Progenitor cell of endocrine pancreas (in vitro differentiated cells): ENCODE data around the gene PRPF39. TPM values are rescaled to one million over a fixed set of nuclear protein-coding genes. Genes with fewer than 3 reads are reported as not detected.

Experiments used
- DNase-seq: peaks from one replicate; pipeline ENCODE4 v3.0.0; 2021; ENCODE audit warnings: low spot score; ENCODE audit not compliant: unreplicated experiment
- H3K27ac Mint-ChIP-seq: 2 replicates; pipeline ENCODE4 v1.8.0; 2021; ENCODE audit warnings: mild to moderate bottlenecking, moderate library complexity, mixed read lengths
- H3K27me3 Mint-ChIP-seq: 2 replicates; pipeline ENCODE4 v1.8.0; 2021; ENCODE audit warnings: mixed read lengths
- H3K36me3 Mint-ChIP-seq: 2 replicates; pipeline ENCODE4 v1.8.0; 2022; ENCODE audit warnings: mixed read lengths; ENCODE audit not compliant: insufficient read depth
- H3K4me1 Mint-ChIP-seq: 2 replicates; pipeline ENCODE4 v1.8.0; 2021; ENCODE audit warnings: low read depth, mixed read lengths
- H3K4me3 Mint-ChIP-seq: 2 replicates; pipeline ENCODE4 v1.8.0; 2021; ENCODE audit warnings: low read depth, mild to moderate bottlenecking, moderate library complexity, mixed read lengths
- H3K9me3 Mint-ChIP-seq: 2 replicates; pipeline ENCODE4 v1.8.0; 2021; ENCODE audit warnings: low read depth, mixed read lengths
- total RNA-seq: library from RNA; stranded (reverse); gene quantifications from 2 replicates; pipeline ENCODE4 v1.2.1, GENCODE V29; 2021
- TF ChIP-seq, protein P1 (sequence below): fragments of 200-600 bp; sonication (generic); IDR thresholded peaks from one replicate; pipeline ENCODE4 v1.5.0; 2021; ENCODE audit warnings: antibody characterized with exemption, mild to moderate bottlenecking; ENCODE audit not compliant: unreplicated experiment

PRPF39 gene
- total RNA-seq, 1 donor from 2014 or later = 66.8 TPM

GRCh38 chr14:45066667-45067066, 17.2 kb upstream of the PRPF39 start:
- no peak for DNase-seq
- peaks cover 11% of the 10 kb centered on the region for H3K36me3 Mint-ChIP-seq
- H3K4me3 Mint-ChIP-seq = no peak overlapping the region
- TF ChIP-seq, protein P1, sequence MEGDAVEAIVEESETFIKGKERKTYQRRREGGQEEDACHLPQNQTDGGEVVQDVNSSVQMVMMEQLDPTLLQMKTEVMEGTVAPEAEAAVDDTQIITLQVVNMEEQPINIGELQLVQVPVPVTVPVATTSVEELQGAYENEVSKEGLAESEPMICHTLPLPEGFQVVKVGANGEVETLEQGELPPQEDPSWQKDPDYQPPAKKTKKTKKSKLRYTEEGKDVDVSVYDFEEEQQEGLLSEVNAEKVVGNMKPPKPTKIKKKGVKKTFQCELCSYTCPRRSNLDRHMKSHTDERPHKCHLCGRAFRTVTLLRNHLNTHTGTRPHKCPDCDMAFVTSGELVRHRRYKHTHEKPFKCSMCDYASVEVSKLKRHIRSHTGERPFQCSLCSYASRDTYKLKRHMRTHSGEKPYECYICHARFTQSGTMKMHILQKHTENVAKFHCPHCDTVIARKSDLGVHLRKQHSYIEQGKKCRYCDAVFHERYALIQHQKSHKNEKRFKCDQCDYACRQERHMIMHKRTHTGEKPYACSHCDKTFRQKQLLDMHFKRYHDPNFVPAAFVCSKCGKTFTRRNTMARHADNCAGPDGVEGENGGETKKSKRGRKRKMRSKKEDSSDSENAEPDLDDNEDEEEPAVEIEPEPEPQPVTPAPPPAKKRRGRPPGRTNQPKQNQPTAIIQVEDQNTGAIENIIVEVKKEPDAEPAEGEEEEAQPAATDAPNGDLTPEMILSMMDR = no peak
- H3K4me1 Mint-ChIP-seq = no peaks in the 10 kb centered on the region
- H3K27ac Mint-ChIP-seq = no peak overlapping the region
- H3K9me3 Mint-ChIP-seq = no peaks in the 10 kb centered on the region
- H3K27me3 Mint-ChIP-seq = no peaks in the 10 kb centered on the region

DNA sequence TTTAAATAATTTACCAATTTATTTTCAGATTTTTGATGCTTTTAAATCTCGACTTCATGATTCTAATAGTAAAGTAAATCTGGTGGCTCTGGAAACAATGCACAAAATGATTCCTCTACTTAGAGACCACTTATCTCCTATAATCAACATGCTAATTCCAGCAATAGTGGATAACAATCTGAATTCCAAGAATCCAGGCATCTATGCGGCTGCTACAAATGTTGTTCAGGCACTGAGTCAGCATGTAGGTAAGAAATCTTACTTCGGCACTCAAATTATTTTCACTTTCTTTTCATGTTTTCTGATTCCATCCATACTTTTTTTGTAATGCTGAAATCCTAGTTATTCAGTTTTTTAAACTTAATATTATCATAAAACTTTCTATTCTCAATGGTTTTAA, 15.5 kb upstream of the PRPF39 start:
- TF ChIP-seq, protein P1 = no peak
- Mint-ChIP-seq H3K4me1 (no peaks in the 10 kb centered on the region), H3K36me3 (peaks cover 11% of the 10 kb centered on the region)

GRCh38 chr14:45070215-45070614, 13.7 kb upstream of the PRPF39 start:
- no peaks in the 10 kb centered on the region for H3K9me3 Mint-ChIP-seq
- DNase-seq = no peak
- no peaks in the 10 kb centered on the region for H3K4me1 Mint-ChIP-seq
- TF ChIP-seq, protein P1 = no peak
- no peak overlapping the region for H3K4me3 Mint-ChIP-seq
- peaks cover 7% of the 10 kb centered on the region for H3K36me3 Mint-ChIP-seq
- H3K27me3 Mint-ChIP-seq = no peaks in the 10 kb centered on the region
- H3K27ac Mint-ChIP-seq = no peak overlapping the region

More for the DNA sequence above, 15.5 kb upstream of the PRPF39 start:
- Mint-ChIP-seq H3K27me3 (no peaks in the 10 kb centered on the region), H3K9me3 (no peaks in the 10 kb centered on the region), H3K4me3 (no peak overlapping the region), H3K27ac (no peak overlapping the region)
- DNase-seq = no peak

- TF ChIP-seq, protein P1 = no peak
- Mint-ChIP-seq H3K27ac (no peak overlapping the region), H3K4me1 (peaks cover 5% of the 10 kb centered on the region)
These were observed 11.8 kb upstream of the PRPF39 start for GRCh38 chr14:45072126-45072525.

GRCh38 chr14:45073231-45073879, 10.6 kb upstream of the PRPF39 start:
- Mint-ChIP-seq H3K4me3 (no peak overlapping the region), H3K4me1 (peaks cover 5% of the 10 kb centered on the region), H3K36me3 (peaks cover 7% of the 10 kb centered on the region), H3K9me3 (no peaks in the 10 kb centered on the region), H3K27me3 (no peaks in the 10 kb centered on the region), H3K27ac (no peak overlapping the region)
- TF ChIP-seq, protein P1 = no peak
- no peak for DNase-seq

More at GRCh38 chr14:45072126-45072525, 11.8 kb upstream of the PRPF39 start:
- Mint-ChIP-seq H3K4me3 (no peak overlapping the region), H3K9me3 (no peaks in the 10 kb centered on the region), H3K27me3 (no peaks in the 10 kb centered on the region), H3K36me3 (peaks cover 7% of the 10 kb centered on the region)
- DNase-seq = no peak
